HEK293 (cell line): ENCODE results near the gene DIP2C.

ENCODE experiments used
- CTCF ChIP-seq: fragments of 450-650 bp; formaldehyde crosslinking; IDR thresholded peaks from 2 replicates; pipeline ENCODE4 v1.5.1; 2016; ENCODE audit warnings: missing biosample characterization, missing genetic modification characterization
- MYNN ChIP-seq: fragments of 450-650 bp; formaldehyde crosslinking; IDR thresholded peaks from 2 replicates; pipeline ENCODE4 v1.5.1; 2016; ENCODE audit warnings: missing biosample characterization, missing genetic modification characterization, borderline replicate concordance
- REST ChIP-seq: fragments of 450-650 bp; formaldehyde crosslinking; IDR thresholded peaks from 2 replicates; pipeline ENCODE4 v1.5.1; 2016; ENCODE audit warnings: missing biosample characterization, missing genetic modification characterization
- ZNF639 ChIP-seq: fragments of 450-650 bp; formaldehyde crosslinking; IDR thresholded peaks from 2 replicates; pipeline ENCODE4 v1.5.1; 2016; ENCODE audit warnings: missing biosample characterization, missing genetic modification characterization
- ZNF654 ChIP-seq: fragments of 450-650 bp; formaldehyde crosslinking; IDR thresholded peaks from 2 replicates; pipeline ENCODE4 v1.5.1; 2016; ENCODE audit warnings: low read depth, missing biosample characterization, missing genetic modification characterization

- TF ChIP-seq ZNF654 (tag by site-specific recombination) (no peak), ZNF639 (no peak), CTCF (tag by site-specific recombination) (no peak), MYNN (tag by site-specific recombination) (no peak), REST (no peak)
Observed at GRCh38 chr10:275680-276079, 413.8 kb downstream of the DIP2C start.
